Breast epithelium (tissue), 4 donors: Measurements from ENCODE around the gene MTF2. TPM values are rescaled to one million over a fixed set of nuclear protein-coding genes. Genes with fewer than 3 reads are reported as not detected.

Experiments used
- DNase-seq, 2 donors: peaks; one replicate each; pipeline ENCODE4 v3.0.0-alpha.2; 2019; ENCODE audit warnings: low spot score in 2 of 2
- H3K27ac ChIP-seq, 2 donors: fragments of 200-600 bp; sonication (generic) in 1 of 2; one replicate each; pipeline ENCODE4 v1.5.1; 2016 to 2019; ENCODE audit warnings: mild to moderate bottlenecking in 1 of 2
- H3K27me3 ChIP-seq, 2 donors: fragments of 200-600 bp; sonication (generic) in 1 of 2; one replicate each; pipeline versions ENCODE4 v1.5.1 to v1.6.0; 2017 to 2019; ENCODE audit warnings: control low read depth in 1 of 2, mild to moderate bottlenecking in 1 of 2
- H3K36me3 ChIP-seq: fragments of 200-600 bp; one replicate; pipeline ENCODE4 v1.5.1; 2019
- H3K4me1 ChIP-seq, 2 donors: fragments of 200-600 bp; sonication (generic); one replicate each; pipeline ENCODE4 v1.5.1; 2016 to 2019; ENCODE audit warnings: control low read depth in 1 of 2
- H3K4me3 ChIP-seq, 3 donors: fragments of 200-600 bp; sonication (generic); 1 replicate in 2 of 3; 2 replicates in 1 of 3; pipeline ENCODE4 v1.5.1; 2016 to 2019; ENCODE audit warnings: mild to moderate bottlenecking in 3 of 3, moderate library complexity in 2 of 3
- H3K9me3 ChIP-seq, 2 donors: fragments of 200-600 bp; sonication (generic) in 1 of 2; one replicate each; pipeline ENCODE4 v1.5.1; 2016 to 2019; ENCODE audit warnings: control low read depth in 1 of 2
- CTCF ChIP-seq, 3 donors: fragments of 450-650 bp; IDR thresholded peaks; one replicate each; pipeline ENCODE4 v1.5.1; 2016 to 2017; ENCODE audit warnings: antibody characterized with exemption in 3 of 3, mild to moderate bottlenecking in 3 of 3, moderate library complexity in 3 of 3
- POLR2A ChIP-seq: fragments of 450-650 bp; IDR thresholded peaks from one replicate; pipeline ENCODE4 v1.6.1; 2016; ENCODE audit warnings: antibody characterized with exemption, mild to moderate bottlenecking, moderate library complexity
- POLR2AphosphoS5 ChIP-seq, 3 donors: sonication (generic); formaldehyde crosslinking; IDR thresholded peaks; one replicate each; pipeline ENCODE4 v1.6.1; 2017; ENCODE audit warnings: antibody characterized with exemption in 3 of 3
- intact Hi-C: fragments of 100-400 bp; cut with DNase I; formaldehyde crosslinking; loops from one replicate; pipeline ENCODE4 v1.15.1; 2023; ENCODE audit warnings: low total_unique reads
- total RNA-seq, 3 donors: library from RNA; depleted of rRNA; stranded (reverse); fragments of >200 nt; gene quantifications; one replicate each; pipeline ENCODE4 v1.1.0, GENCODE V29; 2016

MTF2 gene
- total RNA-seq, 3 donors from 2014 or later = 11.0 to 37.9 (median 32.1) TPM

GRCh38 chr1:93095804-93096585, 16.9 kb downstream of the MTF2 start:
- Histone ChIP-seq H3K4me1 (no peaks in the 10 kb centered on the region), H3K9me3 (no peaks in the 10 kb centered on the region), H3K4me3 (no peak overlapping the region), H3K36me3 (no peaks in the 10 kb centered on the region), H3K27ac (no peak overlapping the region), H3K27me3 (no peaks in the 10 kb centered on the region)
- TF ChIP-seq POLR2AphosphoS5 (IDR thresholded peaks at IDR 0.05) (no peak), CTCF (IDR thresholded peaks at IDR 0.05) (no peak), POLR2A (no peak)
- intact Hi-C loops = no loop called here
- no peak for DNase-seq

GRCh38 chr1:93102142-93102541, 23.1 kb downstream of the MTF2 start:
- H3K4me3 ChIP-seq = no peak overlapping the region
- TF ChIP-seq CTCF (IDR thresholded peaks at IDR 0.05) = no peak
- no peak for TF ChIP-seq POLR2AphosphoS5 (IDR thresholded peaks at IDR 0.05)
- no peak for TF ChIP-seq POLR2A
- intact Hi-C loops = no loop called here
- H3K9me3 ChIP-seq = no peaks in the 10 kb centered on the region
- H3K4me1 ChIP-seq = no peaks in the 10 kb centered on the region
- no peak for DNase-seq
- H3K36me3 ChIP-seq = no peaks in the 10 kb centered on the region
- H3K27me3 ChIP-seq = no peaks in the 10 kb centered on the region
- H3K27ac ChIP-seq = no peak overlapping the region

GRCh38 chr1:93106226-93106625, 27.1 kb downstream of the MTF2 start:
- H3K27me3 ChIP-seq = no peaks in the 10 kb centered on the region
- H3K9me3 ChIP-seq = no peaks in the 10 kb centered on the region
- DNase-seq = no peak
- H3K27ac ChIP-seq = no peak overlapping the region
- TF ChIP-seq CTCF (IDR thresholded peaks at IDR 0.05) (no peak), POLR2AphosphoS5 (IDR thresholded peaks at IDR 0.05) (no peak)
- H3K4me3 ChIP-seq = no peak overlapping the region
- H3K36me3 ChIP-seq = no peaks in the 10 kb centered on the region
- intact Hi-C loops = no loop called here
- H3K4me1 ChIP-seq = no peaks in the 10 kb centered on the region

- H3K4me1 ChIP-seq = no peaks in the 10 kb centered on the region
- H3K27me3 ChIP-seq = no peaks in the 10 kb centered on the region
- H3K9me3 ChIP-seq = no peaks in the 10 kb centered on the region
- H3K27ac ChIP-seq = no peak overlapping the region
- H3K36me3 ChIP-seq = no peaks in the 10 kb centered on the region
- intact Hi-C loops = no loop called here
- DNase-seq = no peak
- TF ChIP-seq POLR2A (no peak), POLR2AphosphoS5 (IDR thresholded peaks at IDR 0.05) (no peak), CTCF (IDR thresholded peaks at IDR 0.05) (no peak)
- H3K4me3 ChIP-seq = no peak overlapping the region
Observed at GRCh38 chr1:93107395-93107794, 28.3 kb downstream of the MTF2 start.

- no peak for TF ChIP-seq CTCF (IDR thresholded peaks at IDR 0.05)
- TF ChIP-seq POLR2A = no peak
- TF ChIP-seq POLR2AphosphoS5 (IDR thresholded peaks at IDR 0.05) = no peak
- no peak overlapping the region for H3K27ac ChIP-seq
- H3K4me3 ChIP-seq = no peak overlapping the region
- no peaks in the 10 kb centered on the region for H3K27me3 ChIP-seq
- DNase-seq = no peak
- H3K9me3 ChIP-seq = no peaks in the 10 kb centered on the region
- H3K36me3 ChIP-seq = no peaks in the 10 kb centered on the region
- intact Hi-C loops = no loop called here
- no peaks in the 10 kb centered on the region for H3K4me1 ChIP-seq
Observed at GRCh38 chr1:93108335-93108734, 29.3 kb downstream of the MTF2 start.
